Erythroblast (primary cell): Measurements from ENCODE around the gene PDGFB.

Experiments
- GATA1 ChIP-seq: IDR thresholded peaks from 2 replicates; pipeline ENCODE4 v1.6.1; 2011; ENCODE audit warnings: low read depth, mild to moderate bottlenecking, control low read depth, low read length, moderate library complexity
- POLR2A ChIP-seq: IDR thresholded peaks from 2 replicates; pipeline ENCODE4 v1.6.1; 2011; ENCODE audit warnings: mild to moderate bottlenecking, low read length

DNA sequence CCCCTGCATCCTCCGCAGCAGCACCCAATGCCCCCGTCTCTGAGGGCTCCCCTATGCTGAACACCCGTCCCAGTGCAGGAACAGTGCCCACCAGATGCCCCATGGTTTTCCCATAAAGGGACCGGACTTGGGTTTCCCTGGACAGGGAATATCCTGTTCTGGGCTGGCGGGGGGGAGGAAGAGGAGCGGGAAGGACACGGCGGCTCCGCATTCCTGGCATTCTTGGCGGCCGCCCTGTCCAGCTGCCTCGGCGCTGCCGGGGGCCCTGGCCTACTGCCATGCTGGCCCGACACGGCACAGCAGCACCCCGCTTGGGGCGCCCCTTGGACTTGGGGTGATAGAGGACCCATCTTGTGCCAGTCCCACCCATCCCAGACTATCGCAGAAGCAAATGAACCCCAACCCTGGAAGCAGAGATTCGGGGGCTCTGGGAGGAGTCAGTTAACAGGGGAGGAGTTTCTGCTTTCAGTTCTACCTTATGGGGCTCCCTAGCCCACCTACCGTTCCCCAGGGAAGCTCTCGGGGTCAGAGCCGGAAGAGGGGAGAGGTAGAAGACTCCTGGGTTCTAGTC, 68.6 kb downstream of the PDGFB start:
- TF ChIP-seq POLR2A: no peak
- TF ChIP-seq GATA1: no peak
